Activated CD4-positive, alpha-beta T cell treated with anti-CD3 and anti-CD28 coated beads for 48 hours (primary cell): ENCODE results near the gene ASTN2.

Experiments
- DNase-seq: peaks from one replicate; pipeline ENCODE4 v3.0.0-alpha.2; 2020

Gene ASTN2

DNA sequence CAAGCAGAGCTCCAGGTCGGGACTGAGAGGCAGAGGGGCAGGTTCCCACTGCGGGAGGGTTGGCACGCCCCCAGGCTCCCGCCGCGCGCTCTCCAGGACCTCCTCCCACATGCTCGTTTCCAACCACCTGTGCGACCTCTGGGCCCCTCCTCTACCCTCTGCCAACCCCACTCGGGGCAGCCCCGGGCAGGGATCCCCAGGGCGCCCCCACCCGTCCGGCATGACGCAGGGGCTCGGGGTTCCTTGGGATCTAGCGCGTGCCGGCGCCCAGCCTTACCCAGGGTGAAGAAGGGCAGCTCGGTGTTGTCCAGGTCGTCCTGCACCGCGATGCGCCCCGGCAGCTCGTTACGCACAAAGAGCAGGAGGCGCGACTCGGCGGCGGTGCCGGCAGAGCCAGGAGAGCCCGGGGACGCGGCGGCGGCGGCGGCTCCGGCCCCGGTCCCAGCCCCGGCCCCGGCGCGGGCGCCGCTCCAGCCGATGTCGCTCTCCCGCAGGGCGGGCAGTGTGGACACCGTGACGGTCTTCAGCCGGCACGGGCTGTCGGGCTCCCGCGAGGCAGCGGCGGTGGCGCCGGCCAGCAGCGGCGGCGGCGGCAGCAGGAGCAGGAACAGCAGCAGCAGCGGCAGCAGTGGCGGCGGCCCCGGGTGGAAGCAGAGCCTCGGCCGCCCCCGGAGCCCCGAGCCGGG, 494 bp downstream of the ASTN2 start:
- peak; percentile 5 for DNase-seq

DNA sequence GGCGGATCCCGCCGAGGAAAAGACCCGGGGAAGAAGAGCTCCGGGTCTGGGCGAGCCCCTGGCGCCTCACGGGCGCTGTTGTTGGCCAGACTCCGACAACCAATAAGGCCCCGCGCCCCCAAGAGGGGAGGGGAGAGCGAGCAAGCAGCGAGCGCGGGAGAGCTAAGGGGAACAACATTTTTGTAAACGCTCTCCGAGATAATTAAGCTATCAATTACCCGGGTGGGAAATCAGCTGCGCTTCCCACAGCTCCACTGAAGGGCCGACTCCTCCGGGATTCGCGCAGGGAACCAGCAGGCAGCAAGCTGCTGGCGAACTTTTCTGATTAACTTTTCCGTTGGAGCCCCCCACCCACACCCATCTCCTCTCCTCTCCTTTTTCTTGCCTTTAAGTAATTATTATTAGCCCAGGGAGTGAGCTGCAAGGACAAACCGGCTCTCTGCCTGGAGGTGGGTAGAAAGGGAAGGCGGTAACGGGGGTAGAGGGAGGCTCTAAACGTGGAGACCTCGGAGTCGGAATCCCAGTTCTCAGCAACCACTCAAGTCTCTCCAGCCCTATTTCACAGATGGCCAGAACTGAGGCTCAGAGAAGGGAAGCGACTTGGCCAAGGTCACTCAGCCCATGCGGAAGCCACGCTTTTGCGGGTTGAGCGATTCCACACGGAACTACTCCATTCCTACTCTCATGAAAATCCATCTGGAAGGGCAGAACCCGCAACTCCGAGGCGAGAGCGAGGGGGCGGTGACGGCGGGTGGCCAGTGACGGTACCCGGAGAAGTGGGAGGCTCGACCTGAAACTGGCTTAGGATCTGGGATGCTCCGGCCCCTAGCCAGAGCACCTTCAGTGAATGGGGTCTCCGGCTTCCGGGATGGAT, 1.3 kb downstream of the ASTN2 start:
- DNase-seq = no peak

DNA sequence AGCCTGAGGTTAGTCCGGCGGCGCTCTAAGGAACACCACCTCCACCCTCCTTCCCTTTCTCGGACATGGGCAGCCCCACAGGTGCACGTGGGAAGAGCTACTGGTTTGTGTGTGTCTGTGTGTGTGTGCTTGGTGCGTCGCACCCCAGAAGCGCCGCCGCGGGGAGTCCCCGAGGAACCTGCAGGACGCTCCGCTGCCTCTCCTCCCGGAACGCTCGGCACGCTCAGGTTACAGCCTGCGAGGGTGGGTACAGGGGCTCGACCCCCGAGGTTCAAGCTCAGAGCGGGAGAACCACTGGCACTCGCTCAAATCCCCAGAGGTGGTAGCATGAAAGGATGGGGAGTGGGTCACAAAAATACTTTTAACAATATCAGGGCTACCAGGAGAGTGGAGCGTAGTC, 2.0 kb downstream of the ASTN2 start:
- DNase-seq = peak; percentile 2

DNA sequence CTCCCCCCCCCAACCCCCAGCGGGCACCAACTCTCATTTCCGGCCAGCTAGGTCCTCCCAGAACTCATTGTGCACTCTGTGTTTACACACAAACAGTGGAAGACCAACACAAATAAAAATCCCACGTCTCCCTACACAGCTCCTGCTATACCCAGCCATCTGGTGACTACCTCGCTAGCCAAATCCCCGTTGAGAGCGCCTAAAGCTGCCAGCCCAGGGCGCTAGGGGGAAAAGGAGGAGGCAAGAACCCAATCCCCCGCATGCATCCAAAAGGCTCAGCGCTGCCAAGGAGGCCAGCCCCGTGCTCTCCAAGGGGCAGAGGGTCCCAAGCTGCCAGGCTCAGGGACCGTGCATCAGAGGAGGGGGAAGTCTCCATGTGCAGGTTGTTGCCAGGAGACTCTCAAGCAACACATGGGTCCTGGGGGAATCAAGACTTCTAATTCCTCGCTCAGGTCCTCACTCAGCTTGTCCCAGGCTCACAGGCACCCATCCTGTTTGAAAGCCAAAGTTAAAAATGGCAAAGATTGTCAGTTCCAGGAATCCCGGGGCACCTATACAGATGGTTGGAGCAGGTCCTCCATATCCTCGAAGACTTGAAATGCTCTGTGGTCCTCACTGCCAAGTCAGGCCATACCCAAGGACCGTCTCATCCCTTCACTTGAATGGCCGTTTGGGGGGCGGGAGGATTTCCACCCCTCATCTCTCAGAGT, 2.7 kb downstream of the ASTN2 start:
- no peak for DNase-seq

DNA sequence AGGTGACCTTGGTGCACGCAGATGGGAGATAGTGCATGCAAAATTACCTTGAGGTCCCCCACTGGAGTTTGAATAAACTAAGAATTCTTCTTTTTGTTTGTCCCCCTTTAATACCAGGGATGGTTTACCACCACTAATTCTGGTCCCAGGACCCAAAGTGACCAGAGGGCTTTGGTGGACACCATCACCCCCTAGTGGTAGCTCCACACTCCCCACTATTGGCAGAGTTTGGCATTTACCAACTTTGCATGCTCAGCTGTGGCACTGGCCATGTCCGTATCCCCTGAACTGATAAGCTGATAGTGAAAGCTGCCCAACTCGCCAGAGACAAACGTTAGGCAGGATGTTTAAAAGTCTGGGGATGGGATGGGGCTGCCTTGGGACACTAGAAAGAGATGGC, 3.3 kb downstream of the ASTN2 start:
- DNase-seq = peak; percentile 4

DNA sequence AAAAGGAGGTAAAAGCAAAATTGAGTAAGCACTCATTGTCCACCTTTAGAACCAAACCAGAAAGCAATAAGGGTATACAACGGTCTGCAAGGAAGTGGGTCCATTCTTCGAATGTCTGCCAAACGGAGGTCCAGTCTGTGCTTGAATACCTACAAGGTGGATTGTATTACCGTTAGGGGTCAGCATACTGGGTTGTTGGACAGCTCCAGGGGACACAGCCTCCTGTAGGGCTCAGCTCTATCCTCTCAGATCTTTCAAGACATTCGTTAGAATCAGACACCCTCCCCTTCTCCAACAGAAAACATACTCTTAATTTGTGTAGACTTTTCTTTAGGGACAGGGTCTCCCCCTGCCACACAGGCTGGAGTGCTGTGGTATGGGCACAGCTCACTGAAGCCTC, 5.5 kb downstream of the ASTN2 start:
- no peak for DNase-seq

DNA sequence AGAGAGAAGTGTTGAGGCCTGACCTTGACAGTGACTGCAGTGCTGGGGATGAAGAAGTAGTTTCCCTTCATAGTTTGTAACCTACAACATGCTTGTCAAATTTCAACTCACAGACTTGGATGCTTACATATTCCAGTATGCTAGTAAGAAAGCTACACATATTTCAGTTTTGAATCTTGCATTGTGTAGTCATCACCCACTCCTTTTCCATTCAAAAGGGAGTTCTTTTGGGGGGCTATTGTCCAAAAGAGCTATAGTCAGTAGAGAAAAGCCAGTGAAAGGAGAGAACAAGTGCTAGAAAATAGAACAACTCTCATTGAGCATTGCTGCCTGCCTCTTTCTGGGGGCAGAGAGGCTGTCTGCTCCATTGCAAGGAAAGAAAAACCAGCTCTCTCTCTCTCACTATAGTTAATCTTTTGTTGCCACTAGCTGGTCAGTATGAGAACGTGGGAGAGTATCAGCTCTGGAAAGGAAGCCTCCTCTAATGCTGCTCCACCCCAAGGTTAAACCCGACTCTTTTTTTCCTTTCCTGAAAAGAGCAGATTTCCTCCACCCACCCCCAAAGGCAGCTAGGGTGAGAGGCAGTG, 7.3 kb downstream of the ASTN2 start:
- DNase-seq = no peak

DNA sequence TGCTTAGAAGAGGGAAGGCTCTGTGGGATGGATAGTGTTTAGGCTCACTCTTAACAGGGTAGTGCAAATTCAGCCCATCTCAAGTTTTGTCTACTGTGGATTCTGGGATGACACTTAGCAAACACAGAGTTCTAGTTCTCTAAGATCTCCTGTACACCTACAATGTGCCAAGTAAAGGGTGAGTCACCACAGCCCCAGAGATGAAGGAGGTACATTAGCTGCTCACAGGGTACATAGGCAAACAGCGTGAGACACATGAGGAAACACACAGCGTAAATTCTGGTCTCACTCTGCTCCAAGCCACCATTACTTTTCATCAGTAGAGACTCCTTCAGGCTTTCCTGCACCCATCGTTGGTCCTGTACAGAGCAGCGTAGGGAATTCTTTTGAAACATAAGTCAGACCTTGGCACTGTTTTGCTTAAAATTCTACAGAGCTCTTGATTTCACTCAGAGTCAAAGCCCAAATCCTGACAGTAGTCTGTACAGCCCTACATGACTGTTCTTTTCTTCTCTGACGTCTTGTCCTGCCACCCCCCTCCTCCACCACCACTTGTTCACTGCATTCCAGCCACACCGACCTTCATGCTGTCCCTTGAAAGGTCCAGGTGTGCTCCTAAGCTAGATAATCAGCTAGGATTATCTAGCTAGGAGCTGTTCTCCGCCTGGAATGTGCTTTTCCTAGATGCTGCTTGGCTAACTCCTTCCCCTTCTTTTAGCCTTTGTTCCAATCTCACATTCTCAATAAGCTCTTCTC, 8.7 kb downstream of the ASTN2 start:
- no peak for DNase-seq

DNA sequence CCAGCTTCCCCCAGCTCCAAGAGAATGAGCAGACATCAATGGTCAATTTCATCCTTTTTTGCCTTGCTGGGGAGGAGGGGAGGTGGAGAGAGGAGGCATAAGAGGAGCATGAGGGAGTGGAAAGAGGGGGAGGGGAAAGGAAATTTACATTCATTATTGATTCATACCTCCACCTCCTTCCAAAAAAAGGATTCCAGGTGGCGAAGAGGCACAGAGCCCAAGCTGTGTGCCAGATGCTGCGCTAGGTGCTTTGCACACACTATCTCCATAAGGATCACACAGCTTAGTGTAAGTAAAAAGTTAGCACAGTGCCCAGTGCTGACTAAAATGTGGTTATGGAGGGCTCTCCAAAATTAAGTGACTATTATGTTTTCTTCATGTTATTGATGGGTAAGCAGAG, 11.0 kb downstream of the ASTN2 start:
- no peak for DNase-seq

DNA sequence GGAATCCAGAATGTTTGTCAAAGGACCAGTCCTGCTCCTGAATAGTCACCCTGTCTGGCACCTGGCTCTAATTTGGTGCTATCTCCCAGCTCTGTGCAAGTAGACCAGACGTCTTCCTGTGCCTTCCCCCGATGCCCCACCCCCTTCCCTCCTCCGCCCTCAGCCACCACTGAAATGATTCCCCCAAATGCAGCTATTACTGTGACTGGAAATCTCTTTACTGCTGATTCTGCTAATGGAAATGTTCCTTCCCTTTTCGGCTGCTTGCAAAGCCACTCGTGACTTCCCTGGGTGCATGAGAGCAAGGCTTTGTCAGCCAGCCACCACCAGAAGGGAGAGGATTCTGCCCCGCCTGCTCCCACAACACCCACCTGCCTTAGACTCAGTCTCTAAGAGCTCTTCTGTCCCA, 11.4 kb downstream of the ASTN2 start:
- DNase-seq = no peak

DNA sequence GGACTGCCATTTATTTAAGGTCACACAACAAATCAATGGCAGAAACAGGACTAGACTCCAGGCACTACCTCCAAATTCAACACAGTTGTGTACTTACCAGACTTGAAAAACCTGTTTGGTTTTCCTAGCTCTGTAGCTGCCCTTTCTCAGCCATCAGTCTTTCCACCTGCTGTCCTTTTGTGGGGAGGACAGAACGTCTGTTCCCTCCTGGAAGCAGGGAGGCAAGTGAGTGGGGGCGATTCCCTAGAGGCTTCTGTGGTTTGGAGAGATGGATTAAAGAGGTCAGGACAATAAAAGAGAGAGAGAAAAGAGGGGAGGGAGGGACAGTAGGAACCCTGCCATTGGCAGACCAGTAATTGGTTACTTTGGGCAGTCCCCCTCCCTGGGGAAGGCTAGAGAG, 14.7 kb downstream of the ASTN2 start:
- DNase-seq = no peak

DNA sequence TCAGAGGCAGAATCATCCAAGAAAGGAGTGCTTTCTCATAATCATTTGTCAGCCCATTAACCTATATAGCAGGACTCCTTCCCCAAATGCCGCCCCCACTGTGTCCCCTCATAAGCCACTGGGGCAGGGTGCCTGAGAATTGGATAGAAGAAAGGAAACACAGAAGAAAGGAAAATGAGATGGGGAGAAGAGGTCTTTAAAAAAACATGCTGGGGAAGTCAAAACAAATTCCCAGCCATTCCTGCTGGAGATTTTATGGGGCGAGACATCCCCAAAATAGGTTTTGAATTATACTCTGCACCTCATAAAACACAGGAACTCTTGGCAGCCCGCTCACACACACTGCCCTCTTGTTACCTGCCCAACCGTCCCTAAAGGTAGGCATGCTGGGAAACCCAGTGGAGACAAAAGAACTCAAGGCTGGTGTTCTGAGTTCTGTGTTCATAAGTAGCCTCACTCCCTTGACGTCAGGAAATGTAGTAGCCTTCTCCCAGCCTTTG, 19.7 kb downstream of the ASTN2 start:
- DNase-seq = no peak

DNA sequence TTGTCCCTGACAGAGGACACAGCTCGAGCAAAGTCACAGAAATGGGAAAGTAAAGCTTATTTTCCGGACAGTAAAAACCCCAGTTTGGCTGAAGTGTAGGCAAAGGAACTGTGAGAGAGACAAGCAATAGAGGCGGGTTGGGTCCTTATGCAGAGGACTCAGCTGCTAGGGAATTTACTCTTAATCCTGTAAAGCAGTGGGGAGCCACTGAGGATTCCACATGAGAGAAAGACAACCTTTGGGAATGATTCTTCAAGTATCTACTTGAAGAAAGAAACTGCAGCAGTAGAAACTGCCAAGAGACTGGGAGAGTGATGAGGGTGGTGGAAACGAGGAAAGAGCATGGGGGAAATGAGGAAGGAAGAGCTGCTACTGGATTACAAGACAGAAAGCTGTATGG, 20.2 kb downstream of the ASTN2 start:
- no peak for DNase-seq

DNA sequence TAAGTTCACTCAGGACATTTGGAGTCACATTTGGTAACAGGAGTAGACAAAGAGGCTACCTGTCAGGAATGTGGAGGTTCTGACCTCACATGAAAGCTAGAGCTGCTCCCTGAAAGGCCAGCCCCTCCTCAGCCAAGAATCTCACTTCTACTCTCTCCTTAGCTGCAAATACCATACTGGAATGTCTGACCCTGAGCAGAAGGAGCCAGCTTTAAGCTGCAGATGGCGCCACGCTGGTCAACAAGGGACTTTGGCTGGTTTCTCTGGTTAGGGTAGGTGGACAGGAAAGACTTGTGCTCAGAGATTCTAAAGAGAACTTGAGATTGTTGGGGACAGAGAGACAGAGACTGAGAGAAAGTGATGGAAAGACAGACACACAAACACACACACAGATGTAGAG, 21.9 kb downstream of the ASTN2 start:
- no peak for DNase-seq

DNA sequence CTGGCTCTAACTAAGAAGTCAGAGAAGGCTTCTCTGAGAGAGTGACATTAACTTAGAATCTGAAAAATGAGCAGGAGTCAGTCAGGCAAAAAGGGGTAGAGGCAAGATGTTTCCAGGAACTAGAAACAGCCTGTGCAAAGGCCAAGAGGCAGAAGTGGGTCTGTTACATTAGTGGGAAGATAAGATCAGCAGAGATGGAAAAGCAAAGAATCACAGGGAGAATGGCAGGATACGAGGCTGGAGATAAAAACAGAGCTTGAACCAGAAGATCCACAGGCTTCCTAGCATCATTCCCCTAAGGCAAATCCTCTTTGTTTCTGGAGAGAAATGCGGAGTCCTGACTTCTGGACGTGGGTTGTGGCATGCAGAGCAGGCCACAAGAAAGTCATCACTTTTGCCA, 27.4 kb downstream of the ASTN2 start:
- no peak for DNase-seq

DNA sequence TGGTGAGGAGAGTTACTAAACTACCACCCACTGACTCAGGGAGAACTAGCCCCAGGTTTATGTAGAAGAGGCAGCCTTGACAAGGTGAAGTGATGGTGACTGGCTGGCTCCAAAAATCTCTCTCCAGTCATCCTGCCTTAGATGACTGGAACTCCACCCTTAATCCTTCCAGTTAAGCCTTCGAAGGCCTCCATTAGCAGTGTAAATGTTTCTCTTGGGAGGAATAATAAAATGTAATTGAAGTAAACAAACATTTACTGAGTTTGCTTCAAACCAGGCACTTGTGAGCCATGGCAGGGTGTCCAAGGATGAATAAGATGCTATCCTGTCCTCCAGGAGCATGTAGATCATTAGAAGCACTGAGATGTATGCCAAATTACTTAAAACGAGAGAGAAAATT, 35.5 kb downstream of the ASTN2 start:
- no peak for DNase-seq

DNA sequence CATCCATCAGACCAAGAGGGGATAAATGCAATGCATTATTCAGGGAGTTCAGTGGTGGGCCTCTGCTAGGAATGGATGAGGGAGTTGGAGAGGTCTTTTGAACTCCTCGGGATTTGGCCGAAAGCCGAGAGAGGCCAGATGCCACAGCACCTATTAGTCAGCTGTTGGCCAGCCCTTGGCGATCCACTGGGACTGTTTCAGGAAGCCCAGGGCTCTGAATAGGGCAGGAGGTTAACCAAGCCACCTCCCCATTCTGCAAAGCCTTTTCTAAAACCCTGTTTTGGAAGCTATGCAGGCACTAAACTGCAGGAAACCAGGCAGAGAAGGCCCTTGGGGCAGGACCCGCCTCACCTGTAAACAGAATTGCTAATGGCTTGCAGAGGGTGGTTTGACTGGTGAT, 37.8 kb downstream of the ASTN2 start:
- no peak for DNase-seq

DNA sequence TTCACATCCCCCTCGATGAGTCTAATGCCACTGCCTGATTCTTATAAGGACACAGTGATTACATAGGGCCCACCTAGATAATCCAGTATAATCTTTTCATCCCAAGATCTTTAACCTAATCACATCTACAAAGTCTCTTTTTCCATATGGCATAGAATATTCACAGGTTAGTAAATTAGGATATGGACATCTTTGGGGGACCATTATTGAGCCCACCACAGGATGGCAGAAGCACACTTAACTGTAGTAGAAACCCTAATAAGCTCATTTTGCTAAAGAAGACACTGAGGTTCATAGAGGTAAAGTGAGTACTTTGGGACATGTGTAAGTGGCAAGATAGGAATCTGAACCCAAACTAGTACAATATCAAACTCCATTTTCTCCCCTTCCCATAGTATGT, 38.9 kb downstream of the ASTN2 start:
- no peak for DNase-seq

DNA sequence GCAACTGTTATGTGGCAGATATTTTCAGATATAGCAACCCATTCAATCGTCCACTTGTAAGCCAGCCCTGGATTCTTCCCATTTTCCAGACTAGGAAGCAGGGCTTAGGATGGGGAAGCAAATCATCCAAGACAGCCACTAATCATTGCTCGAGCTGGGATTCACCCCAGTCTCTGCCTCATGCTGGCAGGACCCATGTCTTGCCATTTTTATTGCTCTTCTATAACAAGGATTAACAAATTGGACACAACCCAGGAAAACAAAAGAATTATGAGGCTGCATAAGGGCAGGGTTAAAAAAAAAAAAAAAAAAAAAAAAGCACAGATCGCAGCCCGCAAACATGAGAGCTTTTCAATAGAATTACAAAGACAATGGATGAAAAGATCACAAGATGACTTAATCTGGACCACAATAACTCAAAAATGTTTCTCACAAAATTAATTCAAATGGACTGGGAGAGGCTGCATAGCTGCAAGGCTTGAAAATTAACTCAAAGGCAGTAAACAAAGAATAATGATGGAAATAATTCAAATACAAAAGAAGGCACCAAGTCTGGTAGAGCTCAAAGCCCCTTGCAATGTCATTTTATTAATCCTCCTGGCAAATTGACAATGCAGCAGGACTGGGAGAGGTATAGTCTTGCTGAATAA, 40.7 kb downstream of the ASTN2 start:
- no peak for DNase-seq

DNA sequence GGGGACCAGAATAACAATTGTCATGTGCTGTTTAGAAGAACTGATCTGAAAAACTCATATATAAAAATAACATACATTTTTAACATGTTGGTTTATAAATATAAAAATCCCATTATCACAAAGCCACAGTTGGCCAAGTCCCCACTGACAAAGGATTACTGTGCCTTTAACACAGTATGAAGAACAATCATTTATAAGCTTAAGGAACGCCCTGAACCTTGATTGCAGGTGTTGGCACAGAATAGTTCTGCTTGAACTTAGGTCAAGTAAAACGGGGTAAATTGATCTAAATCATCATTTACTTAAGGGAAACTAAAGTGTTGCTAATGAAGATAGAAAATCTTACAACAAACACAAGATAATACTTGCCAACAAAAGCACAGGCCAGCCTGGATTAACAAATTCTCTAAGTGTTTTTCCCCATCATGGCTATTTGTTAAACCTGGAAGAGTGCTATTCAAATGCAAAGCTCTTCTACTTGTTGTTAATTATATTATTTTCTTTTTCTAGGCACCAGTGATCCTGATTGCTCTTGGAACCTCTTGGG, 46.1 kb downstream of the ASTN2 start:
- no peak for DNase-seq

DNA sequence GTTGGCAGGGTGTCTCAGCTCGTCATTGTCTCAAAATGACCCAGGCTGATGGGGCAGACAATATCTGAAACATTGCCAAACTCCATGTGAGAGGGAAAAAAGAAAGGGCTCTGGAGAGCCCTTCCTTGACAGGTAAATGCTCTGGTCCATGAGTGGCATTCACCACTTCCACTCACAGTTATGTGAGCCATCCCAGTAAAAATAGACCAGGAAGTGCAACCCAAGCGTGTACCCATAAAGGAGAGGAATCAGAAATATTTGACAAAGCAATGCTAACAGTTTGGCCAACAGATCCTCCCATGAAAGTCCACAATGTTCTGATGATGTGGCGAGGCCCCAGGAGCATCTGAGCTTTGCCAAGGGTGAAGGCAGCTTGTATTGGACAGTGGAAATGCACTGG, 49.4 kb downstream of the ASTN2 start:
- no peak for DNase-seq

DNA sequence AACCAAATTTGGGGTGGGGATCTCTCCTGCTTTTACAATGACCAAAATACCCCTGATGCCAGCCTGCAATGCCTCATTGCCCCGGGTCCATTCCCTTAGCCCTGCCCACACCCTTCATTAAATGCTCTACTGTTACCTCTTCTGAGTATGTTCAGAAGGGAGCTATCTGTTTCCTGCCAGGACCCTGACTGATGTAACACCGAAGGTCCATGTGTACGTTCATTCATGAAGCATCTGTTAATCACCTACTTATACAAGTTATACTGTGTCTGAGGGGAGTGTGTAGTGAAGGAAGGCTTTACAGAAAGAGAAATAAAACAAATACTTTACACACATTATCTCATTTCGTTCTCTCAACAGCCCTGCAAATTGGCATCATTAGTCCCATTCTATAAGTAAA, 51.9 kb downstream of the ASTN2 start:
- no peak for DNase-seq
